WTC11 (cell line): Measurements from ENCODE around the gene SMTN. TPM values are rescaled to one million over a fixed set of nuclear protein-coding genes. Genes with fewer than 3 reads are reported as not detected.

Source experiments
- ATAC-seq: fragments of 200-7000 bp; cut with Tn5 transposase; 2 replicates; pipeline ENCODE4 v1.10.0; 2021; ENCODE audit warnings: mild to moderate bottlenecking, moderate library complexity
- CTCF ChIA-PET: fragments of 300-600 bp; sonication (Branson Sonifier 250); formaldehyde crosslinking; loops from one replicate; lab custom pipeline; 2021; ENCODE audit warnings: antibody characterized with exemption; lab: Charles Lee
- POLR2A ChIA-PET: fragments of 350-600 bp; sonication (Branson Sonifier 250); formaldehyde crosslinking; loops from one replicate; lab custom pipeline; 2021; ENCODE audit warnings: antibody characterized with exemption; lab: Charles Lee
- DNase-seq: peaks from one replicate; pipeline ENCODE4 v3.0.0; 2021; ENCODE audit warnings: low spot score
- H3K27ac Mint-ChIP-seq: 2 replicates; pipeline ENCODE4 v1.8.0; 2021; ENCODE audit warnings: mixed read lengths
- H3K27me3 Mint-ChIP-seq: 2 replicates; pipeline ENCODE4 v1.8.0; 2021; ENCODE audit warnings: low read depth, mild to moderate bottlenecking, moderate library complexity, mixed read lengths
- H3K36me3 Mint-ChIP-seq: 2 replicates; pipeline ENCODE4 v1.8.0; 2021; ENCODE audit warnings: mixed read lengths
- H3K4me1 Mint-ChIP-seq: 2 replicates; pipeline ENCODE4 v1.8.0; 2022; ENCODE audit warnings: mixed read lengths
- H3K4me3 Mint-ChIP-seq: 2 replicates; pipeline ENCODE4 v1.8.0; 2021; ENCODE audit warnings: mild to moderate bottlenecking, moderate library complexity, mixed read lengths
- H3K9me3 Mint-ChIP-seq: 2 replicates; pipeline ENCODE4 v1.8.0; 2021; ENCODE audit warnings: mixed read lengths
- CREB1 ChIP-seq: sonication (generic); formaldehyde crosslinking; IDR thresholded peaks from 2 replicates; pipeline ENCODE4 v1.8.0; 2023; ENCODE audit warnings: mild to moderate bottlenecking, missing genetic modification reagents
- FOXJ3 ChIP-seq: sonication (generic); formaldehyde crosslinking; IDR thresholded peaks from 2 replicates; pipeline ENCODE4 v1.9.0; 2021; ENCODE audit warnings: missing genetic modification reagents, mild to moderate bottlenecking, borderline replicate concordance
- HMGA2 ChIP-seq: fragments of 250-450 bp; sonication (Bioruptor Pico); IDR thresholded peaks from 2 replicates; pipeline ENCODE4 v1.4.0; 2021; ENCODE audit warnings: mild to moderate bottlenecking, moderate library complexity
- MYBL2 ChIP-seq: sonication (generic); formaldehyde crosslinking; IDR thresholded peaks from 2 replicates; pipeline ENCODE4 v1.8.1; 2023; ENCODE audit warnings: mild to moderate bottlenecking, moderate library complexity, missing genetic modification reagents
- NFATC4 ChIP-seq: fragments of 250-450 bp; sonication (Bioruptor Pico); IDR thresholded peaks from 2 replicates; pipeline ENCODE4 v1.9.0; 2021; ENCODE audit warnings: mild to moderate bottlenecking
- NR2C2 ChIP-seq: sonication (generic); formaldehyde crosslinking; IDR thresholded peaks from 2 replicates; pipeline ENCODE4 v1.8.0; 2022; ENCODE audit warnings: mild to moderate bottlenecking, missing genetic modification reagents
- RORB ChIP-seq: fragments of 250-450 bp; sonication (Bioruptor Pico); IDR thresholded peaks from 2 replicates; pipeline ENCODE4 v1.9.0; 2021; ENCODE audit warnings: mild to moderate bottlenecking
- SMAD3 ChIP-seq: sonication (generic); formaldehyde crosslinking; IDR thresholded peaks from 2 replicates; pipeline ENCODE4 v1.8.0; 2022; ENCODE audit warnings: missing genetic modification reagents, mild to moderate bottlenecking, borderline replicate concordance
- SMAD4 ChIP-seq: sonication (generic); formaldehyde crosslinking; IDR thresholded peaks from 2 replicates; pipeline ENCODE4 v1.8.0; 2022; ENCODE audit warnings: mild to moderate bottlenecking, missing genetic modification reagents
- ZNF232 ChIP-seq: sonication (generic); formaldehyde crosslinking; IDR thresholded peaks from 2 replicates; pipeline ENCODE4 v1.8.0; 2022; ENCODE audit warnings: mild to moderate bottlenecking, missing genetic modification reagents
- total RNA-seq: library from RNA; stranded (reverse); gene quantifications from 3 replicates; pipeline ENCODE4 v1.2.3, GENCODE V29; 2021
- TF ChIP-seq, protein P1 (sequence below): sonication (generic); formaldehyde crosslinking; conservative IDR thresholded peaks from 2 replicates; pipeline ENCODE4 v1.8.1; 2023; ENCODE audit warnings: mild to moderate bottlenecking, low read depth, missing genetic modification reagents, moderate library complexity
- TF ChIP-seq, protein P2 (sequence below): sonication (generic); formaldehyde crosslinking; IDR thresholded peaks from 2 replicates; pipeline ENCODE4 v1.8.0; 2023; ENCODE audit warnings: missing genetic modification reagents
- TF ChIP-seq, protein P3 (sequence below): fragments of 250-450 bp; sonication (Bioruptor Pico); IDR thresholded peaks from 2 replicates; pipeline ENCODE4 v1.9.0; 2021; ENCODE audit warnings: moderate library complexity, mild to moderate bottlenecking, inconsistent platforms, borderline replicate concordance
- TF ChIP-seq, protein P4 (sequence below): sonication (generic); formaldehyde crosslinking; IDR thresholded peaks from 2 replicates; pipeline ENCODE4 v1.8.0; 2022; ENCODE audit warnings: mild to moderate bottlenecking, missing genetic modification reagents
- TF ChIP-seq, protein P5 (sequence below): sonication (generic); formaldehyde crosslinking; IDR thresholded peaks from 2 replicates; pipeline ENCODE4 v1.8.1; 2023; ENCODE audit warnings: mild to moderate bottlenecking, missing genetic modification reagents
- TF ChIP-seq, protein P6 (sequence below): sonication (generic); formaldehyde crosslinking; IDR thresholded peaks from 2 replicates; pipeline ENCODE4 v1.8.1; 2022; ENCODE audit warnings: missing genetic modification reagents, borderline replicate concordance
- TF ChIP-seq, protein P7 (sequence below): fragments of 250-450 bp; sonication (Bioruptor Pico); IDR thresholded peaks from 2 replicates; pipeline ENCODE4 v2.1.2; 2022; ENCODE audit warnings: mild to moderate bottlenecking, moderate library complexity

The SMTN gene
- total RNA-seq, 1 experiment from 2014 or later = 34.5 TPM

DNA sequence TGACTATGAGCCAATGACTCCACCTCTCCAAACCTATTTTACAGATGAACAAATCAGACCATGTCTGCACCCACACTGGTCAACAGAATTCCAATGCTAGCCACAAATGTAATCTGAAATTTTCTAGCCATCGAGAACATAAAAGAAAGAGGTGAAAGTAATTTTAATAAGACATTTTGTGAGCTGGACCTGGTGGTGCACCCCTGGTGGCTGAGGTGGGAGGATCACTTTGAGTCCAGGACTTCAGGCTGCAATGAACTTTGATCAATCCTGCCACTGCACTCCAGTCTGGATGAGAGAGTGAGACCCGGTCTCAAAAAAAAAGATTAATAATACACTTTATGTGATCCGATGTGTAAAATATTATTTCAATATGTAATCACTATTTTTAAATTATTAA, 69.5 kb downstream of the SMTN start:
- Mint-ChIP-seq H3K27ac (no peak overlapping the region), H3K9me3 (peaks cover 16% of the 10 kb centered on the region), H3K36me3 (peaks cover 3% of the 10 kb centered on the region; the same call in 1 of the 2 replicates), H3K4me3 (no peak overlapping the region)
- DNase-seq = no peak
- CTCF ChIA-PET = interaction anchor here (0.6 to 4.5 kb wide), 12 partner anchors 9 to 173 kb away, joined by 3 to 38 read pairs (median 4); partner anchors contain the start of genes PIK3IP1, PLA2G3, RNF185 and SELENOM
- TF ChIP-seq, protein P1, sequence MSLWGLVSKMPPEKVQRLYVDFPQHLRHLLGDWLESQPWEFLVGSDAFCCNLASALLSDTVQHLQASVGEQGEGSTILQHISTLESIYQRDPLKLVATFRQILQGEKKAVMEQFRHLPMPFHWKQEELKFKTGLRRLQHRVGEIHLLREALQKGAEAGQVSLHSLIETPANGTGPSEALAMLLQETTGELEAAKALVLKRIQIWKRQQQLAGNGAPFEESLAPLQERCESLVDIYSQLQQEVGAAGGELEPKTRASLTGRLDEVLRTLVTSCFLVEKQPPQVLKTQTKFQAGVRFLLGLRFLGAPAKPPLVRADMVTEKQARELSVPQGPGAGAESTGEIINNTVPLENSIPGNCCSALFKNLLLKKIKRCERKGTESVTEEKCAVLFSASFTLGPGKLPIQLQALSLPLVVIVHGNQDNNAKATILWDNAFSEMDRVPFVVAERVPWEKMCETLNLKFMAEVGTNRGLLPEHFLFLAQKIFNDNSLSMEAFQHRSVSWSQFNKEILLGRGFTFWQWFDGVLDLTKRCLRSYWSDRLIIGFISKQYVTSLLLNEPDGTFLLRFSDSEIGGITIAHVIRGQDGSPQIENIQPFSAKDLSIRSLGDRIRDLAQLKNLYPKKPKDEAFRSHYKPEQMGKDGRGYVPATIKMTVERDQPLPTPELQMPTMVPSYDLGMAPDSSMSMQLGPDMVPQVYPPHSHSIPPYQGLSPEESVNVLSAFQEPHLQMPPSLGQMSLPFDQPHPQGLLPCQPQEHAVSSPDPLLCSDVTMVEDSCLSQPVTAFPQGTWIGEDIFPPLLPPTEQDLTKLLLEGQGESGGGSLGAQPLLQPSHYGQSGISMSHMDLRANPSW (CRISPR knock-in tag) = no peak
- TF ChIP-seq, protein P2, sequence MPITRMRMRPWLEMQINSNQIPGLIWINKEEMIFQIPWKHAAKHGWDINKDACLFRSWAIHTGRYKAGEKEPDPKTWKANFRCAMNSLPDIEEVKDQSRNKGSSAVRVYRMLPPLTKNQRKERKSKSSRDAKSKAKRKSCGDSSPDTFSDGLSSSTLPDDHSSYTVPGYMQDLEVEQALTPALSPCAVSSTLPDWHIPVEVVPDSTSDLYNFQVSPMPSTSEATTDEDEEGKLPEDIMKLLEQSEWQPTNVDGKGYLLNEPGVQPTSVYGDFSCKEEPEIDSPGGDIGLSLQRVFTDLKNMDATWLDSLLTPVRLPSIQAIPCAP (CRISPR knock-in tag) = no peak
- TF ChIP-seq, protein P3, sequence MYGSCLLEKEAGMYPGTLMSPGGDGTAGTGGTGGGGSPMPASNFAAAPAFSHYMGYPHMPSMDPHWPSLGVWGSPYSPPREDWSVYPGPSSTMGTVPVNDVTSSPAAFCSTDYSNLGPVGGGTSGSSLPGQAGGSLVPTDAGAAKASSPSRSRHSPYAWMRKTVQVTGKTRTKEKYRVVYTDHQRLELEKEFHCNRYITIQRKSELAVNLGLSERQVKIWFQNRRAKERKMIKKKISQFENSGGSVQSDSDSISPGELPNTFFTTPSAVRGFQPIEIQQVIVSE (CRISPR knock-in tag) = no peak
- TF ChIP-seq, protein P4, sequence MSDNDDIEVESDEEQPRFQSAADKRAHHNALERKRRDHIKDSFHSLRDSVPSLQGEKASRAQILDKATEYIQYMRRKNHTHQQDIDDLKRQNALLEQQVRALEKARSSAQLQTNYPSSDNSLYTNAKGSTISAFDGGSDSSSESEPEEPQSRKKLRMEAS (CRISPR knock-in tag) = no peak
- TF ChIP-seq, all 79 proteins: peak for 0
- peaks cover 31% of the 10 kb centered on the region for H3K27me3 Mint-ChIP-seq
- no peaks in the 10 kb centered on the region for H3K4me1 Mint-ChIP-seq
- POLR2A ChIA-PET = no interaction called here
- ATAC-seq = no peak

DNA sequence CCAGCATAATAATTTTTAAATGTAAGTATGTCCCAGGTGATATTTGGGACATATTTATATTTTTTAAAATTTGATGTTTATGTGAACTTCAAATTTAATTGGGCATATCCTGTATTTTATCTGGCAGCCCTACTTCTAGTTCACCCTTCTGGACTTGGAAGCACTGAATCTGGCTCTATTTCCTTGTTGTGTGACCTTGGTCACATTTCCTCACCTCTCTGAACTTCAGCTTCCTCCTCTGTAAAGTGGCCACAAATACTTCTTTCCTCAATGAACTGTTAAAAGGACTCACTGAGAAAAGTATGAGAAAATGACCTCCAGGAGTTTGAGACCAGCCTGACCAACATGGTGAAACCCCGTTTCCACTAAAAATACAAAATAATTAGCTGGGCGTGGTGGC, 70.8 kb downstream of the SMTN start:
- ChIA-PET CTCF (interaction anchor here (1.0 to 1.2 kb wide), 4 partner anchors 20 to 121 kb away, joined by 4 to 6 read pairs (median 6); partner anchors contain the start of genes SELENOM and SMTN), POLR2A (no interaction called here)
- DNase-seq = no peak

DNA sequence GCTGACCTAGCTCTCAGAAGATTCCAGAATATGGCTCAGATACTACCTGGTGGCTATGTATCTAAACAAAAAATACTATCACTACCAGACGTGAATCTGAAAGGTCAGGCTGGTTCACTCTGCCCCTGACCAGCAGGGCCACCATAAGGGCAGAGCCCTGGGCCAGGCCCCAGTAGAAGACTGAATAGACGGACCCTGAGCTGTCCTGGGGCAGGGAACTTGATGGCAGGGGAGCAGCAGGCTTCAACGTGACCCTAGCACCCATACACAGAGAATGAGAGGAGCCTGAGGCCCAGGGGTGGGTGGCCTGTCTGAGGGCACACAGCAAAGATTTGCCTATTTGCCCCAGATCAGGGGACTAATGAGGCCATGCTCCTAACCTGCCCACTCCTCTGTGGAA, 72.2 kb downstream of the SMTN start:
- Mint-ChIP-seq H3K4me3 (no peak overlapping the region), H3K27me3 (peaks cover 53% of the 10 kb centered on the region), H3K27ac (no peak overlapping the region), H3K9me3 (no peaks in the 10 kb centered on the region), H3K36me3 (no peaks in the 10 kb centered on the region), H3K4me1 (no peaks in the 10 kb centered on the region)
- ATAC-seq (no peak), DNase-seq (no peak)
- CTCF ChIA-PET = interaction anchor here (0.6 kb wide), 1 partner anchor 13 kb away, joined by 3 read pairs; the partner anchor contains the start of gene PLA2G3
- POLR2A ChIA-PET = no interaction called here
- TF ChIP-seq, protein P5, sequence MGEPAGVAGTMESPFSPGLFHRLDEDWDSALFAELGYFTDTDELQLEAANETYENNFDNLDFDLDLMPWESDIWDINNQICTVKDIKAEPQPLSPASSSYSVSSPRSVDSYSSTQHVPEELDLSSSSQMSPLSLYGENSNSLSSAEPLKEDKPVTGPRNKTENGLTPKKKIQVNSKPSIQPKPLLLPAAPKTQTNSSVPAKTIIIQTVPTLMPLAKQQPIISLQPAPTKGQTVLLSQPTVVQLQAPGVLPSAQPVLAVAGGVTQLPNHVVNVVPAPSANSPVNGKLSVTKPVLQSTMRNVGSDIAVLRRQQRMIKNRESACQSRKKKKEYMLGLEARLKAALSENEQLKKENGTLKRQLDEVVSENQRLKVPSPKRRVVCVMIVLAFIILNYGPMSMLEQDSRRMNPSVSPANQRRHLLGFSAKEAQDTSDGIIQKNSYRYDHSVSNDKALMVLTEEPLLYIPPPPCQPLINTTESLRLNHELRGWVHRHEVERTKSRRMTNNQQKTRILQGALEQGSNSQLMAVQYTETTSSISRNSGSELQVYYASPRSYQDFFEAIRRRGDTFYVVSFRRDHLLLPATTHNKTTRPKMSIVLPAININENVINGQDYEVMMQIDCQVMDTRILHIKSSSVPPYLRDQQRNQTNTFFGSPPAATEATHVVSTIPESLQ (CRISPR knock-in tag) = no peak
- TF ChIP-seq, protein P6, sequence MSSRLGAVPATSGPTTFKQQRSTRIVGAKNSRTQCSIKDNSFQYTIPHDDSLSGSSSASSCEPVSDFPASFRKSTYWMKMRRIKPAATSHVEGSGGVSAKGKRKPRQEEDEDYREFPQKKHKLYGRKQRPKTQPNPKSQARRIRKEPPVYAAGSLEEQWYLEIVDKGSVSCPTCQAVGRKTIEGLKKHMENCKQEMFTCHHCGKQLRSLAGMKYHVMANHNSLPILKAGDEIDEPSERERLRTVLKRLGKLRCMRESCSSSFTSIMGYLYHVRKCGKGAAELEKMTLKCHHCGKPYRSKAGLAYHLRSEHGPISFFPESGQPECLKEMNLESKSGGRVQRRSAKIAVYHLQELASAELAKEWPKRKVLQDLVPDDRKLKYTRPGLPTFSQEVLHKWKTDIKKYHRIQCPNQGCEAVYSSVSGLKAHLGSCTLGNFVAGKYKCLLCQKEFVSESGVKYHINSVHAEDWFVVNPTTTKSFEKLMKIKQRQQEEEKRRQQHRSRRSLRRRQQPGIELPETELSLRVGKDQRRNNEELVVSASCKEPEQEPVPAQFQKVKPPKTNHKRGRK = no peak
- TF ChIP-seq FOXJ3 (CRISPR knock-in tag) (no peak), MYBL2 (CRISPR knock-in tag) (no peak), NR2C2 (CRISPR knock-in tag) (no peak)
- TF ChIP-seq, protein P7, sequence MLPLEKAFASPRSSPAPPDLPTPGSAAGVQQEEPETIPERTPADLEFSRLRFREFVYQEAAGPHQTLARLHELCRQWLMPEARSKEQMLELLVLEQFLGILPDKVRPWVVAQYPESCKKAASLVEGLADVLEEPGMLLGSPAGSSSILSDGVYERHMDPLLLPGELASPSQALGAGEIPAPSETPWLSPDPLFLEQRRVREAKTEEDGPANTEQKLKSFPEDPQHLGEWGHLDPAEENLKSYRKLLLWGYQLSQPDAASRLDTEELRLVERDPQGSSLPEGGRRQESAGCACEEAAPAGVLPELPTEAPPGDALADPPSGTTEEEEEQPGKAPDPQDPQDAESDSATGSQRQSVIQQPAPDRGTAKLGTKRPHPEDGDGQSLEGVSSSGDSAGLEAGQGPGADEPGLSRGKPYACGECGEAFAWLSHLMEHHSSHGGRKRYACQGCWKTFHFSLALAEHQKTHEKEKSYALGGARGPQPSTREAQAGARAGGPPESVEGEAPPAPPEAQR (CRISPR knock-in tag) = no peak

More for the DNA sequence above, 70.8 kb downstream of the SMTN start:
- no peak overlapping the region for H3K4me3 Mint-ChIP-seq
- H3K27me3 Mint-ChIP-seq = peaks cover 43% of the 10 kb centered on the region
- H3K4me1 Mint-ChIP-seq = no peaks in the 10 kb centered on the region
- ATAC-seq = no peak
- peaks cover 10% of the 10 kb centered on the region for H3K9me3 Mint-ChIP-seq
- no peak for TF ChIP-seq NFATC4 (CRISPR knock-in tag)
- TF ChIP-seq CREB1 (CRISPR knock-in tag) = no peak
- no peak for TF ChIP-seq SMAD3 (CRISPR knock-in tag)
- TF ChIP-seq NR2C2 (CRISPR knock-in tag) = no peak
- no peak for TF ChIP-seq HMGA2 (CRISPR knock-in tag)
- TF ChIP-seq SMAD4 (CRISPR knock-in tag) = no peak
- TF ChIP-seq ZNF232 (CRISPR knock-in tag) = no peak
- TF ChIP-seq, protein P1 (CRISPR knock-in tag) = no peak
- no peak for TF ChIP-seq RORB
- TF ChIP-seq, all 79 proteins: peak for 0
- peaks cover 3% of the 10 kb centered on the region; the same call in 1 of the 2 replicates for H3K36me3 Mint-ChIP-seq
- no peak overlapping the region for H3K27ac Mint-ChIP-seq
